HG03135 (cell line): ENCODE data around the gene DVL3.
A peak's percentile ranks its signal among the peaks of the same experiment; 100 is the strongest.

Source experiments
- ATAC-seq: cut with Tn5 transposase; IDR thresholded peaks from one replicate; pipeline ENCODE4 v1.9.1; 2021; ENCODE audit warnings: mild to moderate bottlenecking, moderate library complexity; ENCODE audit not compliant: unreplicated experiment

DVL3 gene

GRCh38 chr3:184176377-184177330 is 21.5 kb downstream of the DVL3 start:
- no peak for ATAC-seq

GRCh38 chr3:184177331-184177731 is 22.2 kb downstream of the DVL3 start:
- ATAC-seq, result no peak

- no peak for ATAC-seq
These were observed 22.7 kb downstream of the DVL3 start for GRCh38 chr3:184177767-184178306.

- ATAC-seq, result no peak
These were observed 23.5 kb downstream of the DVL3 start for GRCh38 chr3:184178521-184179138.

- no peak for ATAC-seq
These were observed 25.0 kb downstream of the DVL3 start for GRCh38 chr3:184180165-184180564.

- ATAC-seq, result no peak
These were observed 26.4 kb downstream of the DVL3 start for GRCh38 chr3:184181596-184181995.

- ATAC-seq, result no peak
These were observed 28.5 kb downstream of the DVL3 start for GRCh38 chr3:184183679-184184078.

GRCh38 chr3:184184546-184185230 is 29.5 kb downstream of the DVL3 start:
- no peak for ATAC-seq

GRCh38 chr3:184185461-184186183 is 30.4 kb downstream of the DVL3 start:
- peak; percentile 85 for ATAC-seq

- peak; percentile 28 for ATAC-seq
These were observed 31.2 kb downstream of the DVL3 start, which contains the start of gene ABCF3 for GRCh38 chr3:184186184-184186901. Gene ABCF3, plus strand, starts transcription at chr3:184186199. Its CDS starts 9 bp downstream, at chr3:184186208.

- no peak for ATAC-seq
These were observed 31.7 kb downstream of the DVL3 start for GRCh38 chr3:184186902-184187207.

- ATAC-seq, result no peak
These were observed 32.9 kb downstream of the DVL3 start for GRCh38 chr3:184188080-184188479.

- no peak for ATAC-seq
These were observed 34.2 kb downstream of the DVL3 start for GRCh38 chr3:184189421-184189820.

- ATAC-seq, result no peak
These were observed 37.7 kb downstream of the DVL3 start for GRCh38 chr3:184192889-184193288.

GRCh38 chr3:184193991-184194539 is 38.9 kb downstream of the DVL3 start:
- no peak for ATAC-seq

GRCh38 chr3:184196536-184196935 is 41.4 kb downstream of the DVL3 start:
- ATAC-seq, result no peak

- ATAC-seq, result no peak
These were observed 43.3 kb downstream of the DVL3 start for GRCh38 chr3:184198509-184198908.

GRCh38 chr3:184200825-184201224 is 45.6 kb downstream of the DVL3 start:
- no peak for ATAC-seq

GRCh38 chr3:184203526-184203925 is 48.3 kb downstream of the DVL3 start:
- ATAC-seq, result no peak
